ENCODE results near the gene POLE.
A peak's percentile ranks its signal among the peaks of the same experiment; 100 is the strongest.

The POLE gene

DNA sequence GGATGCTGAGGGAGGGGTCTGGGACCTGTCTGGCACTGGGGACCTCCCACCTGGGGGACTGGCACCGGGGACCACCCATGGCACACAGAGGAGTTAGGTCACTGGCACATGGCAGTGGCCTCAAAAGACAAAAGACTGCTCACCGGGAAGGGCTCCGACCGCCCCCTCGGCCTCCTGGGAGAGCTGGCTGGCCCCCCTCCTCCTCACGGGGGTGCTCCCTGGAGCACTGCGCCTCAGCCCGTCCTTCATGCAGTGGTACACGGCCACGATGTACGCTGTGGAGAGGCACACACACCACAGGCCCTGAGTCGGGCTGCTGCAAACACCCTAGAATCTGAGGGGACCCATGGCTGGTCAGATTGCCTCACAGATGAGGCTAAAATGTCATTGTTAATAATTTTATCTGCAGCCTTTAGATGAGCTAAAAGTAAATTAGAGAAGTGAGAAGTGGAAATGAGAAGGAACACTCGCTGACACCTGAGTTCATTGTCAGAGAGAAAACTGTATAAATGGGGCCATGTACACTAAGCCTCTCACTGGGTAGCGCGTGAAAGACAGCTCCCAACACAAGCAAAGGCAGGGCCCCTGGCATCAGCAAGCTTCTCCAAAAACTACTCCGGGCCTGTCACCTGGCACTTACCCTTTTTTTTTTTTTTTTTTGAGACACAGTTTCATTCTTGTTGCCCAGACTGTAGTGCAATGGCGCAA is 54.5 kb downstream of the POLE start:
- Histone ChIP-seq H3K27ac (ENCODE audit: low read length, poor library complexity, severe bottlenecking) (no peak overlapping the region), H2BK12ac (ENCODE audit: low read length in 2 of 2) (no peak overlapping the region), H3K9me3 (ENCODE audit: control insufficient read depth, low read length) (no peaks in the 10 kb centered on the region), H4K8ac (ENCODE audit: low read length) (no peak overlapping the region), H3K4me1 (ENCODE audit: control insufficient read depth, insufficient read depth, low read depth, low read length) (no peaks in the 10 kb centered on the region), H3K4me2 (ENCODE audit: low read length, poor library complexity, severe bottlenecking) (no peak overlapping the region), H3K23ac (ENCODE audit: low read length in 2 of 2) (no peak overlapping the region), H4K91ac (ENCODE audit: low read length) (no peak overlapping the region), H2BK120ac (ENCODE audit: low read depth, low read length) (no peak overlapping the region), H3K14ac (ENCODE audit: low read length in 2 of 2) (no peak overlapping the region), H3K27me3 (ENCODE audit: control insufficient read depth in 1 of 2, insufficient read depth in 1 of 2, low read length in 2 of 2) (no peaks in the 10 kb centered on the region), H3K4me3 (ENCODE audit: insufficient read depth in 1 of 2, low read depth in 1 of 2, low read length in 2 of 2) (no peak overlapping the region), H3K9ac (ENCODE audit: low read length) (no peak overlapping the region), H3K18ac (ENCODE audit: low read depth in 1 of 2, low read length in 2 of 2) (no peak overlapping the region), H2BK15ac (ENCODE audit: low read depth, poor library complexity, severe bottlenecking) (no peak overlapping the region), H3K4ac (ENCODE audit: low read depth in 1 of 2, low read length in 2 of 2) (no peak overlapping the region), H3K79me1 (replicated peaks; ENCODE audit: low read length, poor library complexity, severe bottlenecking) (no peaks in the 10 kb centered on the region), H3K36me3 (ENCODE audit: control insufficient read depth in 1 of 2, insufficient read depth in 2 of 2, low read depth in 1 of 2, low read length in 2 of 2) (peaks cover 58 to 75% of the 10 kb centered on the region in 2 experiments), H2BK5ac (ENCODE audit: low read depth, low read length, poor library complexity, severe bottlenecking) (no peak overlapping the region), H2AK5ac (ENCODE audit: low read length, severe bottlenecking) (no peak overlapping the region), H2AFZ (ENCODE audit: low read depth, low read length) (no peak overlapping the region)
- DNase-seq: no peak
- WGBS: 90% methylated on average over 17 of the region's 17 CpGs

DNA sequence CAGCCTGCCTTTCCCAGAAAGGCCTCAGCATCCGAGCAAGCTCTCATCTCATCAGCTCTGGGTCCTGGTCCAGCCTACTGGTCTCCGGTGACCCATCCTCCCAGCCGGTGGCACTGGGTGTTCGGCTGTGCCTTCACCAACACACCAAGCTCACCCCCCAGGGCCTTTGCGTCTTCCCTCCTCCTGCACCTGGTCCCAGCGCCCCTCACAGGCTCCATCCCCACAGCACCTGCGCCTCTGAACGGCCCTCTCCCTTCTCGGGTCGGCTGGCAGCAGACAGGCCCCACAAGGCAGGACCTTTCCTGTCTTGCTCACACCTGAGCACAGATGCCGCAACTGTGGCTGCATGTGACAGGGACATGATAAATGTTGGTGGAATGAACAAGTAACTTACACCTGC is 55.5 kb downstream of the POLE start:
- Histone ChIP-seq H3K79me1 (replicated peaks; ENCODE audit: low read length, poor library complexity, severe bottlenecking) (no peaks in the 10 kb centered on the region), H3K4ac (ENCODE audit: low read depth in 1 of 2, low read length in 2 of 2) (no peak overlapping the region), H3K18ac (ENCODE audit: low read depth in 1 of 2, low read length in 2 of 2) (no peak overlapping the region), H2AK5ac (ENCODE audit: low read length, severe bottlenecking) (no peak overlapping the region), H2AFZ (ENCODE audit: low read depth, low read length) (no peak overlapping the region), H3K9me3 (ENCODE audit: control insufficient read depth, low read length) (no peaks in the 10 kb centered on the region), H3K23ac (ENCODE audit: low read length in 2 of 2) (peak overlapping the region in 1 of 2 experiments; percentile 18), H3K9ac (ENCODE audit: low read length) (no peak overlapping the region), H3K14ac (ENCODE audit: low read length in 2 of 2) (no peak overlapping the region), H3K4me3 (ENCODE audit: insufficient read depth in 1 of 2, low read depth in 1 of 2, low read length in 2 of 2) (no peak overlapping the region), H4K8ac (ENCODE audit: low read length) (no peak overlapping the region), H3K4me2 (ENCODE audit: low read length, poor library complexity, severe bottlenecking) (no peak overlapping the region), H2BK5ac (ENCODE audit: low read depth, low read length, poor library complexity, severe bottlenecking) (no peak overlapping the region), H2BK12ac (ENCODE audit: low read length in 2 of 2) (no peak overlapping the region), H2BK15ac (ENCODE audit: low read depth, poor library complexity, severe bottlenecking) (no peak overlapping the region), H4K91ac (ENCODE audit: low read length) (peak overlapping the region; percentile 74), H2BK120ac (ENCODE audit: low read depth, low read length) (no peak overlapping the region), H3K36me3 (ENCODE audit: control insufficient read depth in 1 of 2, insufficient read depth in 2 of 2, low read depth in 1 of 2, low read length in 2 of 2) (peaks cover 50 to 67% of the 10 kb centered on the region in 2 experiments), H3K27me3 (ENCODE audit: control insufficient read depth in 1 of 2, insufficient read depth in 1 of 2, low read length in 2 of 2) (no peaks in the 10 kb centered on the region), H3K4me1 (ENCODE audit: control insufficient read depth, insufficient read depth, low read depth, low read length) (no peaks in the 10 kb centered on the region), H3K27ac (ENCODE audit: low read length, poor library complexity, severe bottlenecking) (no peak overlapping the region)
- DNase-seq: no peak
- 89% methylated on average over 9 of the region's 11 CpGs for WGBS

GRCh38 chr12:132630672-132631071 is 56.5 kb downstream of the POLE start:
- H2BK5ac ChIP-seq (ENCODE audit: low read depth, low read length, poor library complexity, severe bottlenecking): no peak overlapping the region
- H3K9ac ChIP-seq (ENCODE audit: low read length): no peak overlapping the region
- H2BK12ac ChIP-seq (ENCODE audit: low read length in 2 of 2): no peak overlapping the region
- H3K18ac ChIP-seq (ENCODE audit: low read depth in 1 of 2, low read length in 2 of 2): no peak overlapping the region
- H3K9me3 ChIP-seq (ENCODE audit: control insufficient read depth, low read length): no peaks in the 10 kb centered on the region
- 94% methylated on average over 6 of the region's 6 CpGs for WGBS
- no peaks in the 10 kb centered on the region for H3K27me3 ChIP-seq (ENCODE audit: control insufficient read depth in 1 of 2, insufficient read depth in 1 of 2, low read length in 2 of 2)
- no peak overlapping the region for H4K91ac ChIP-seq (ENCODE audit: low read length)
- no peak overlapping the region for H2AFZ ChIP-seq (ENCODE audit: low read depth, low read length)
- H2AK5ac ChIP-seq (ENCODE audit: low read length, severe bottlenecking): no peak overlapping the region
- H2BK15ac ChIP-seq (ENCODE audit: low read depth, poor library complexity, severe bottlenecking): no peak overlapping the region
- peaks cover 2% of the 10 kb centered on the region for H3K4me1 ChIP-seq (ENCODE audit: control insufficient read depth, insufficient read depth, low read depth, low read length)
- no peak overlapping the region for H3K27ac ChIP-seq (ENCODE audit: low read length, poor library complexity, severe bottlenecking)
- H3K36me3 ChIP-seq (ENCODE audit: control insufficient read depth in 1 of 2, insufficient read depth in 2 of 2, low read depth in 1 of 2, low read length in 2 of 2): peaks cover 49 to 66% of the 10 kb centered on the region in 2 experiments
- no peak overlapping the region for H3K4me3 ChIP-seq (ENCODE audit: insufficient read depth in 1 of 2, low read depth in 1 of 2, low read length in 2 of 2)
- no peak overlapping the region for H3K4ac ChIP-seq (ENCODE audit: low read depth in 1 of 2, low read length in 2 of 2)
- H3K79me1 ChIP-seq (replicated peaks; ENCODE audit: low read length, poor library complexity, severe bottlenecking): no peaks in the 10 kb centered on the region
- H4K8ac ChIP-seq (ENCODE audit: low read length): no peak overlapping the region
- H2BK120ac ChIP-seq (ENCODE audit: low read depth, low read length): no peak overlapping the region
- H3K14ac ChIP-seq (ENCODE audit: low read length in 2 of 2): no peak overlapping the region
- no peak overlapping the region for H3K23ac ChIP-seq (ENCODE audit: low read length in 2 of 2)
- no peak for DNase-seq
- no peak overlapping the region for H3K4me2 ChIP-seq (ENCODE audit: low read length, poor library complexity, severe bottlenecking)

DNA sequence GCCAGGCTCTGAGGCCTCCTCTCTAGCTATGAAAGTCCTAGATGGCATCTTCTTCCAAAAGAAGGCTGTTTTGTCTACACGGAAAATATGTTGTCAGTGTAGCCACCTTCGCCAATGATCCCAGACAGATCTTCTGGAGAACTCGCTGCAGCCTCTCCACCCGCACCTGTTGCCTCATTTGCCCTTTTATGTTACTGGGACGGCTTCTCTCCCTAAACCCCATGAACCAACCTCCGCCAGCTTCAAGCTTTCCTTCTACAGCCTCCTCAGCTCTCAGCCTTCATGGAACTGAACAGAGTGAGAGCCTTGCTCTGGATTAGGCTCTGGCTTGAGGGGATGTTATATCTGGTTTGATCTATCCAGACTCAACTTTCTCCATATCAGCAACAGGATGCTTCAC is 57.8 kb downstream of the POLE start:
- H3K18ac ChIP-seq (ENCODE audit: low read depth in 1 of 2, low read length in 2 of 2): no peak overlapping the region
- no peak overlapping the region for H2BK5ac ChIP-seq (ENCODE audit: low read depth, low read length, poor library complexity, severe bottlenecking)
- over 99% methylated on average over 5 of the region's 6 CpGs for WGBS
- no peak overlapping the region for H3K14ac ChIP-seq (ENCODE audit: low read length in 2 of 2)
- H3K23ac ChIP-seq (ENCODE audit: low read length in 2 of 2): no peak overlapping the region
- H2BK12ac ChIP-seq (ENCODE audit: low read length in 2 of 2): no peak overlapping the region
- H4K91ac ChIP-seq (ENCODE audit: low read length): no peak overlapping the region
- no peak overlapping the region for H3K4ac ChIP-seq (ENCODE audit: low read depth in 1 of 2, low read length in 2 of 2)
- no peaks in the 10 kb centered on the region for H3K79me1 ChIP-seq (replicated peaks; ENCODE audit: low read length, poor library complexity, severe bottlenecking)
- H3K4me2 ChIP-seq (ENCODE audit: low read length, poor library complexity, severe bottlenecking): no peak overlapping the region
- H3K4me1 ChIP-seq (ENCODE audit: control insufficient read depth, insufficient read depth, low read depth, low read length): peaks cover 9% of the 10 kb centered on the region
- H2AK5ac ChIP-seq (ENCODE audit: low read length, severe bottlenecking): no peak overlapping the region
- H3K4me3 ChIP-seq (ENCODE audit: insufficient read depth in 1 of 2, low read depth in 1 of 2, low read length in 2 of 2): no peak overlapping the region
- no peaks in the 10 kb centered on the region for H3K27me3 ChIP-seq (ENCODE audit: control insufficient read depth in 1 of 2, insufficient read depth in 1 of 2, low read length in 2 of 2)
- H3K9me3 ChIP-seq (ENCODE audit: control insufficient read depth, low read length): no peaks in the 10 kb centered on the region
- H2BK15ac ChIP-seq (ENCODE audit: low read depth, poor library complexity, severe bottlenecking): no peak overlapping the region
- H3K36me3 ChIP-seq (ENCODE audit: control insufficient read depth in 1 of 2, insufficient read depth in 2 of 2, low read depth in 1 of 2, low read length in 2 of 2): peaks cover 49 to 64% of the 10 kb centered on the region in 2 experiments
- H3K27ac ChIP-seq (ENCODE audit: low read length, poor library complexity, severe bottlenecking): no peak overlapping the region
- no peak overlapping the region for H4K8ac ChIP-seq (ENCODE audit: low read length)
- no peak overlapping the region for H2AFZ ChIP-seq (ENCODE audit: low read depth, low read length)
- H3K9ac ChIP-seq (ENCODE audit: low read length): no peak overlapping the region
- no peak for DNase-seq
- no peak overlapping the region for H2BK120ac ChIP-seq (ENCODE audit: low read depth, low read length)
